A549 (cell line): ENCODE results near the gene RAPGEF4. TPM values are rescaled to one million over a fixed set of nuclear protein-coding genes. Genes with fewer than 3 reads are reported as not detected.

ENCODE experiments used
- ATAC-seq, 2 experiments: fragments of 200-7000 bp in 1 of 2; fragments of >200 bp in 1 of 2; cut with Nextera tagmentation in 1 of 2; cut with Tn5 transposase in 1 of 2; 3 replicates each; pipeline versions ENCODE4 v1.8.0 to v1.9.1; 2018 to 2020; ENCODE audit warnings: mild to moderate bottlenecking in 1 of 2, moderate library complexity in 1 of 2
- CTCF ChIA-PET: fragments of 300-600 bp; sonication (Branson Sonifier 250); formaldehyde crosslinking; extraction: SDS; loops from one replicate; lab custom pipeline; 2021; ENCODE audit warnings: antibody characterized with exemption, inconsistent platforms; lab: Yijun Ruan, JAX
- POLR2A ChIA-PET: fragments of 350-600 bp; formaldehyde crosslinking; extraction: SDS; loops from one replicate; lab custom pipeline; 2021; ENCODE audit warnings: antibody characterized with exemption, inconsistent platforms; lab: Yijun Ruan, JAX
- DNase-seq, 2 experiments: peaks; one replicate each; pipeline versions ENCODE4 v3.0.0 to v3.0.0-alpha.2; 2011 to 2016; ENCODE audit warnings: low read depth in 1 of 2, low spot score in 1 of 2
- FAIRE-seq: peaks from 2 replicates; lab custom pipeline; 2011; peaks lifted over from hg19 to GRCh38; lab: Jason Lieb, UNC
- H3K27ac ChIP-seq, 2 experiments: fragments of >200 bp; sonication (Bioruptor Twin); formaldehyde crosslinking; 3 replicates each; pipeline ENCODE4 v1.5.1; 2016 to 2017
- H3K4me1 ChIP-seq: fragments of >200 bp; sonication (Bioruptor Twin); formaldehyde crosslinking; 3 replicates; pipeline ENCODE4 v1.6.1; 2016
- H3K4me2 ChIP-seq: fragments of >200 bp; sonication (Bioruptor Twin); formaldehyde crosslinking; 3 replicates; pipeline ENCODE4 v1.6.1; 2016
- H3K4me3 ChIP-seq: fragments of >200 bp; sonication (Bioruptor Twin); formaldehyde crosslinking; 3 replicates; pipeline ENCODE4 v1.5.1; 2016
- H3K9me3 ChIP-seq: fragments of >200 bp; sonication (Bioruptor Twin); formaldehyde crosslinking; 3 replicates; pipeline ENCODE4 v1.6.1; 2016
- CBX8 ChIP-seq: fragments of 200-600 bp; sonication (generic); IDR thresholded peaks from 2 replicates; pipeline ENCODE4 v1.6.1; 2016
- CEBPB ChIP-seq, 2 experiments: fragments of >200 bp in 1 of 2; sonication (Bioruptor Twin) in 1 of 2; formaldehyde crosslinking in 1 of 2; IDR thresholded peaks; 2 replicates each; pipeline ENCODE4 v1.6.1; 2012 to 2016
- CHD2 ChIP-seq: fragments of 150-350 bp; IDR thresholded peaks from 2 replicates; pipeline ENCODE4 v1.6.1; 2014; ENCODE audit warnings: low read length; ENCODE audit not compliant: partially characterized antibody
- EP300 ChIP-seq, 2 experiments: fragments of >200 bp; sonication (Bioruptor Twin); formaldehyde crosslinking; IDR thresholded peaks; 2 replicates in 1 of 2; 3 replicates in 1 of 2; pipeline ENCODE4 v1.6.1; 2016 to 2017
- FOSL2 ChIP-seq, 2 experiments: fragments of 450-650 bp in 1 of 2; fragments of >200 bp in 1 of 2; sonication (Bioruptor Twin) in 1 of 2; formaldehyde crosslinking; IDR thresholded peaks; 2 replicates each; pipeline versions ENCODE4 v1.5.0 to v1.6.1; 2016 to 2020; ENCODE audit warnings: mild to moderate bottlenecking in 1 of 2, moderate library complexity in 1 of 2
- GATA3 ChIP-seq: IDR thresholded peaks from 2 replicates; pipeline ENCODE4 v1.6.1; 2012; ENCODE audit warnings: borderline replicate concordance
- HDAC2 ChIP-seq: fragments of 200-600 bp; sonication (generic); IDR thresholded peaks from 2 replicates; pipeline ENCODE4 v1.6.1; 2016
- HEYL ChIP-seq: fragments of 250-450 bp; sonication (Bioruptor Pico); IDR thresholded peaks from 2 replicates; pipeline ENCODE4 v1.8.0; 2021; ENCODE audit warnings: mild to moderate bottlenecking, moderate library complexity
- HOXB5 ChIP-seq: fragments of 250-450 bp; sonication (Bioruptor Pico); IDR thresholded peaks from 2 replicates; pipeline ENCODE4 v1.5.0; 2020; ENCODE audit warnings: mild to moderate bottlenecking, moderate library complexity
- JUNB ChIP-seq: fragments of >200 bp; sonication (Bioruptor Twin); formaldehyde crosslinking; IDR thresholded peaks from 2 replicates; pipeline ENCODE4 v1.6.1; 2016
- KDM1A ChIP-seq: fragments of 200-600 bp; sonication (generic); IDR thresholded peaks from 2 replicates; pipeline ENCODE4 v1.6.1; 2016; ENCODE audit warnings: low read depth, mild to moderate bottlenecking
- MAFK ChIP-seq: fragments of 450-650 bp; IDR thresholded peaks from 2 replicates; pipeline ENCODE4 v1.6.1; 2014; ENCODE audit not compliant: partially characterized antibody
- NFE2L2 ChIP-seq: fragments of 150-350 bp; conservative IDR thresholded peaks from 2 replicates; pipeline ENCODE4 v1.6.1; 2014; ENCODE audit warnings: low read length
- NPAS2 ChIP-seq: fragments of 250-450 bp; sonication (Bioruptor Pico); IDR thresholded peaks from 2 replicates; pipeline ENCODE4 v1.8.0; 2022; ENCODE audit warnings: mild to moderate bottlenecking, moderate library complexity, borderline replicate concordance
- NR3C1 ChIP-seq: fragments of >200 bp; sonication (Bioruptor Twin); formaldehyde crosslinking; IDR thresholded peaks from 3 replicates; pipeline ENCODE4 v1.6.1; 2017
- PHF8 ChIP-seq: fragments of 200-600 bp; sonication (generic); IDR thresholded peaks from 2 replicates; pipeline ENCODE4 v1.6.1; 2016; ENCODE audit warnings: low read depth, mild to moderate bottlenecking, antibody characterized with exemption, moderate library complexity, borderline replicate concordance
- POLR2A ChIP-seq: IDR thresholded peaks from 2 replicates; pipeline ENCODE4 v1.6.1; 2012; ENCODE audit warnings: mild to moderate bottlenecking, low read length
- RFX5 ChIP-seq: fragments of 450-650 bp; IDR thresholded peaks from 2 replicates; pipeline ENCODE4 v1.7.1; 2014; ENCODE audit warnings: antibody characterized with exemption, mild to moderate bottlenecking, moderate library complexity
- RNF2 ChIP-seq: fragments of 200-600 bp; sonication (generic); IDR thresholded peaks from 2 replicates; pipeline ENCODE4 v1.6.1; 2016; ENCODE audit warnings: low read depth, mild to moderate bottlenecking, antibody characterized with exemption, moderate library complexity, borderline replicate concordance
- TP53 ChIP-seq: fragments of 250-450 bp; sonication (Bioruptor Pico); IDR thresholded peaks from 2 replicates; pipeline ENCODE4 v1.5.0; 2021; ENCODE audit warnings: mild to moderate bottlenecking, moderate library complexity
- ZNF302 ChIP-seq: fragments of 250-450 bp; sonication (Bioruptor Pico); IDR thresholded peaks from 2 replicates; pipeline ENCODE4 v1.9.0; 2021; ENCODE audit warnings: inconsistent platforms, mild to moderate bottlenecking, moderate library complexity
- ZSCAN20 ChIP-seq: fragments of 250-450 bp; sonication (Bioruptor Pico); IDR thresholded peaks from 2 replicates; pipeline ENCODE4 v1.8.0; 2022; ENCODE audit warnings: mild to moderate bottlenecking, moderate library complexity
- WGBS: methylation state at CpG from one replicate; pipeline ENCODE4 v1.1.6; 2017; ENCODE audit errors: missing lambda C conversion rate; 5-methylcytosine and 5-hydroxymethylcytosine counted together
- polyA plus RNA-seq, 4 experiments: library from polyadenylated mRNA; depleted of rRNA in 3 of 4; stranded (reverse); fragments of >200 nt; fragmentation: RNase III in 1 of 4; extraction: RNeasy Plus Mini Kit Qiagen cat#74134 plus additional on column Dnase treatment in 1 of 4; gene quantifications; 2 replicates in 3 of 4; 3 replicates in 1 of 4; pipeline ENCODE4 v1.2.3, GENCODE V29; 2011 to 2017
- TF ChIP-seq, protein P1 (sequence below): fragments of 200-600 bp; sonication (generic); IDR thresholded peaks from 2 replicates; pipeline ENCODE4 v1.6.1; 2016; ENCODE audit warnings: antibody characterized with exemption, mild to moderate bottlenecking, moderate library complexity
- TF ChIP-seq, protein P2 (sequence below): fragments of >200 bp; sonication (Bioruptor Twin); formaldehyde crosslinking; IDR thresholded peaks from 3 replicates; pipeline ENCODE4 v1.5.1; 2016
- TF ChIP-seq, protein P3 (sequence below): fragments of 150-350 bp; IDR thresholded peaks from 2 replicates; pipeline ENCODE4 v1.6.1; 2014; ENCODE audit warnings: low read depth, mild to moderate bottlenecking, low read length

Gene RAPGEF4
- polyA plus RNA-seq, 2 of the 4 experiments (the other 2 are of a cell fraction): 0.18 to 1.1 TPM

DNA sequence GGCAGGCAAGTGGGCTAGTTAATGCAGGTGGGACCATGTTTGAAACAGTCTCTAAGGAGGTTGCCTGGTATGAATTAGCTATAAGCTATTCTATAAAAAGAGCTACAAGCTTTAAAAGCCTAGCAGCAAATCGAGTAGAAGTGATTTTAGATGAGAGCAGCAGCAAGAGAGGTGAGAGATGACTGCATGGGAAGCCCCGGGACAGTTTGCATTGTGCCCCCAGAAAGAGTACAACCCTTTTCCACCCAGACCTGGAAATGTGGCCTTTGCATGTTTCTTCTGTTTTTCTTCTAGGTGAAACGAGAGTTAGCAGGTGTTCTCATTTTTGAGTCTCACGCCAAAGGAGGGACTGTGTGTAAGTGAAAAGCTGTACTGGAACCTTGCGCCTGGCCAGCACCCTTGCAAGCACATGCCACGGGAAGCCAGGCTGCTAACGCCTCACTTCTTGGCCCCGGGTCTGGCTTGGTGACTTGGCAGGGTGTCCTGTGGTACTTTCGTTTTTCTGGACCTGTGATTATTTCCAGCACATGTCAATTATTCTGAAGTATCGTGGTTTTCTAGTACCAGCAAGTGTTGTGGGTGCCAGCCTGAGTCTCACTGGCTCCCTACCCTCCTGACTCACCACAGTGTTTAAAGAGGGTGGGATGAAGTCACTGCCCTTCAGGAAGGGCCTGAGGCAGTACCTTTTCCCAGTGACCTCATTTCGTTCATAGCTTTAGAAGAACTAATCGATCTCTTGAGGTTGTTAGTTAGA lies 249.7 kb downstream of the RAPGEF4 start (continued):
- TF ChIP-seq TP53 (CRISPR knock-in tag): no peak
- TF ChIP-seq HOXB5: peak; percentile 46; the same call in 1 of the 2 replicates
- TF ChIP-seq NPAS2 (CRISPR knock-in tag): no peak

DNA sequence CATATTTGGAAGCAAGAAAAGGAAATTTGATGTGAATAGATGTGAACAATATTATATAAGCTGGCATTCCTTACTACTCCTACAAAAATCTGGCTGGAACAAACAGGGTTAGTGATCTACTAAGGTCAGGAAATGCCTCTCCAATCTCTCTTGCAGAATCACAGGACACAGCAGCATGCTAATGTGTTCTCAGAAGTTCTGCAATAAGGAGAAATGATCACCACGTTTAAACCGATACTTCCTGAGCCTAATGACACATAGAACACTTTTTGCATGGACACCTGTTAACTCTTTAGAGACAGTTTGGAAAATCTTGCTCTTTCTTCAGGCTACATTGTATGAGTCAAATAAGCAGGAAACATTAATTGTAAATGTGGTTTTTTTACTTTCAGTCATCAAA lies 250.4 kb downstream of the RAPGEF4 start:
- CTCF ChIA-PET: interaction anchor here (0.6 to 3.2 kb wide), 4 partner anchors 8 to 41 kb away, joined by 3 to 9 read pairs (median 6); no protein-coding TSS in a partner anchor
- no peak for DNase-seq
- Histone ChIP-seq H3K4me1 (peaks cover 19% of the 10 kb centered on the region), H3K27ac (peak overlapping the region; percentile 72 to 86), H3K9me3 (no peaks in the 10 kb centered on the region), H3K4me3 (no peak overlapping the region)
- FAIRE-seq: no peak
- ATAC-seq: peak; percentile 48 to 55; a peak in 5 of 6 replicates
- TF ChIP-seq TP53 (CRISPR knock-in tag) (no peak), RNF2 (no peak), CEBPB (IDR thresholded peaks at IDR 0.05) (no peak), RFX5 (no peak), MAFK (no peak), NR3C1 (no peak), NFE2L2 (no peak), FOSL2 (IDR thresholded peaks at IDR 0.05) (no peak), FOSL2 (CRISPR knock-in tag; IDR thresholded peaks at IDR 0.05) (no peak), KDM1A (no peak), HDAC2 (no peak), EP300 (IDR thresholded peaks at IDR 0.05) (no peak), HEYL (CRISPR knock-in tag) (no peak), CBX8 (no peak), POLR2A (no peak), HOXB5 (no peak), ZNF302 (CRISPR knock-in tag) (no peak), JUNB (no peak)
- TF ChIP-seq, protein P1, sequence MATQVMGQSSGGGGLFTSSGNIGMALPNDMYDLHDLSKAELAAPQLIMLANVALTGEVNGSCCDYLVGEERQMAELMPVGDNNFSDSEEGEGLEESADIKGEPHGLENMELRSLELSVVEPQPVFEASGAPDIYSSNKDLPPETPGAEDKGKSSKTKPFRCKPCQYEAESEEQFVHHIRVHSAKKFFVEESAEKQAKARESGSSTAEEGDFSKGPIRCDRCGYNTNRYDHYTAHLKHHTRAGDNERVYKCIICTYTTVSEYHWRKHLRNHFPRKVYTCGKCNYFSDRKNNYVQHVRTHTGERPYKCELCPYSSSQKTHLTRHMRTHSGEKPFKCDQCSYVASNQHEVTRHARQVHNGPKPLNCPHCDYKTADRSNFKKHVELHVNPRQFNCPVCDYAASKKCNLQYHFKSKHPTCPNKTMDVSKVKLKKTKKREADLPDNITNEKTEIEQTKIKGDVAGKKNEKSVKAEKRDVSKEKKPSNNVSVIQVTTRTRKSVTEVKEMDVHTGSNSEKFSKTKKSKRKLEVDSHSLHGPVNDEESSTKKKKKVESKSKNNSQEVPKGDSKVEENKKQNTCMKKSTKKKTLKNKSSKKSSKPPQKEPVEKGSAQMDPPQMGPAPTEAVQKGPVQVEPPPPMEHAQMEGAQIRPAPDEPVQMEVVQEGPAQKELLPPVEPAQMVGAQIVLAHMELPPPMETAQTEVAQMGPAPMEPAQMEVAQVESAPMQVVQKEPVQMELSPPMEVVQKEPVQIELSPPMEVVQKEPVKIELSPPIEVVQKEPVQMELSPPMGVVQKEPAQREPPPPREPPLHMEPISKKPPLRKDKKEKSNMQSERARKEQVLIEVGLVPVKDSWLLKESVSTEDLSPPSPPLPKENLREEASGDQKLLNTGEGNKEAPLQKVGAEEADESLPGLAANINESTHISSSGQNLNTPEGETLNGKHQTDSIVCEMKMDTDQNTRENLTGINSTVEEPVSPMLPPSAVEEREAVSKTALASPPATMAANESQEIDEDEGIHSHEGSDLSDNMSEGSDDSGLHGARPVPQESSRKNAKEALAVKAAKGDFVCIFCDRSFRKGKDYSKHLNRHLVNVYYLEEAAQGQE: no peak
- TF ChIP-seq, protein P2, sequence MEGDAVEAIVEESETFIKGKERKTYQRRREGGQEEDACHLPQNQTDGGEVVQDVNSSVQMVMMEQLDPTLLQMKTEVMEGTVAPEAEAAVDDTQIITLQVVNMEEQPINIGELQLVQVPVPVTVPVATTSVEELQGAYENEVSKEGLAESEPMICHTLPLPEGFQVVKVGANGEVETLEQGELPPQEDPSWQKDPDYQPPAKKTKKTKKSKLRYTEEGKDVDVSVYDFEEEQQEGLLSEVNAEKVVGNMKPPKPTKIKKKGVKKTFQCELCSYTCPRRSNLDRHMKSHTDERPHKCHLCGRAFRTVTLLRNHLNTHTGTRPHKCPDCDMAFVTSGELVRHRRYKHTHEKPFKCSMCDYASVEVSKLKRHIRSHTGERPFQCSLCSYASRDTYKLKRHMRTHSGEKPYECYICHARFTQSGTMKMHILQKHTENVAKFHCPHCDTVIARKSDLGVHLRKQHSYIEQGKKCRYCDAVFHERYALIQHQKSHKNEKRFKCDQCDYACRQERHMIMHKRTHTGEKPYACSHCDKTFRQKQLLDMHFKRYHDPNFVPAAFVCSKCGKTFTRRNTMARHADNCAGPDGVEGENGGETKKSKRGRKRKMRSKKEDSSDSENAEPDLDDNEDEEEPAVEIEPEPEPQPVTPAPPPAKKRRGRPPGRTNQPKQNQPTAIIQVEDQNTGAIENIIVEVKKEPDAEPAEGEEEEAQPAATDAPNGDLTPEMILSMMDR: no peak
- TF ChIP-seq, all 56 proteins: peak for 0
- WGBS: 0% methylated on average over 2 of the region's 2 CpGs
- H3K4me2 ChIP-seq: peak overlapping the region; percentile 75
- POLR2A ChIA-PET: interaction anchor here (1.1 to 1.2 kb wide), 2 partner anchors 10 to 17 kb away, joined by 3 to 4 read pairs; no protein-coding TSS in a partner anchor

DNA sequence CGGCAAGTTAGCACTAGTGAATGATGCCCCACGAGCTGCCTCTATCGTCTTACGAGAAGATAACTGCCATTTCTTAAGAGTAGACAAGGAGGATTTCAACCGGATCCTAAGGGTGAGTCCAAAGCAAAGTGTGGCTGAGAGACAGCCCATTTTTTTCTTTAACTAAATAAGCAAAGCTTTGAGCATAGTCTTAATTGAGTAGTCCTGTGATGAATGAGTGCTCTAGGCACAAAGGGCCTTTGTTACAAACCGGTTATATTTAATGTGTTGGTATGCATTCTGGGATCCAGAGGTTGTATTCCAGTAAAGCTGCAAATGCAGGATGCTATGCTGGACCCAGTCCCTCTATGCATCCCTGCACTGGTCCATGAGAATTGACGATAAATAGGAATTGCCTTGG lies 253.1 kb downstream of the RAPGEF4 start:
- WGBS: 89% methylated on average over 7 of the region's 7 CpGs
- H3K4me3 ChIP-seq: no peak overlapping the region
- ChIA-PET POLR2A (no interaction called here), CTCF (interaction anchor here (0.7 to 1.2 kb wide), 3 partner anchors 10 to 17 kb away, joined by 3 read pairs; no protein-coding TSS in a partner anchor)
- DNase-seq (no peak), FAIRE-seq (no peak), ATAC-seq (no peak)
- H3K9me3 ChIP-seq: no peaks in the 10 kb centered on the region
- peaks cover 29% of the 10 kb centered on the region for H3K4me1 ChIP-seq
- H3K27ac ChIP-seq: 0 out of 6 replicates have a peak overlapping the region, but pooled peaks of 1 of the 2 experiments have one; percentile 8
- no peak overlapping the region for H3K4me2 ChIP-seq
- no peak for TF ChIP-seq GATA3
- TF ChIP-seq, protein P3, sequence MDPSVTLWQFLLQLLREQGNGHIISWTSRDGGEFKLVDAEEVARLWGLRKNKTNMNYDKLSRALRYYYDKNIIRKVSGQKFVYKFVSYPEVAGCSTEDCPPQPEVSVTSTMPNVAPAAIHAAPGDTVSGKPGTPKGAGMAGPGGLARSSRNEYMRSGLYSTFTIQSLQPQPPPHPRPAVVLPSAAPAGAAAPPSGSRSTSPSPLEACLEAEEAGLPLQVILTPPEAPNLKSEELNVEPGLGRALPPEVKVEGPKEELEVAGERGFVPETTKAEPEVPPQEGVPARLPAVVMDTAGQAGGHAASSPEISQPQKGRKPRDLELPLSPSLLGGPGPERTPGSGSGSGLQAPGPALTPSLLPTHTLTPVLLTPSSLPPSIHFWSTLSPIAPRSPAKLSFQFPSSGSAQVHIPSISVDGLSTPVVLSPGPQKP: no peak
- TF ChIP-seq, protein P1: no peak
- TF ChIP-seq ZSCAN20: no peak
- no peak for TF ChIP-seq POLR2A
- no peak for TF ChIP-seq CBX8
- TF ChIP-seq CHD2: no peak
- no peak for TF ChIP-seq PHF8
